ENCODE data around the gene ZNF778.

The ZNF778 gene

DNA sequence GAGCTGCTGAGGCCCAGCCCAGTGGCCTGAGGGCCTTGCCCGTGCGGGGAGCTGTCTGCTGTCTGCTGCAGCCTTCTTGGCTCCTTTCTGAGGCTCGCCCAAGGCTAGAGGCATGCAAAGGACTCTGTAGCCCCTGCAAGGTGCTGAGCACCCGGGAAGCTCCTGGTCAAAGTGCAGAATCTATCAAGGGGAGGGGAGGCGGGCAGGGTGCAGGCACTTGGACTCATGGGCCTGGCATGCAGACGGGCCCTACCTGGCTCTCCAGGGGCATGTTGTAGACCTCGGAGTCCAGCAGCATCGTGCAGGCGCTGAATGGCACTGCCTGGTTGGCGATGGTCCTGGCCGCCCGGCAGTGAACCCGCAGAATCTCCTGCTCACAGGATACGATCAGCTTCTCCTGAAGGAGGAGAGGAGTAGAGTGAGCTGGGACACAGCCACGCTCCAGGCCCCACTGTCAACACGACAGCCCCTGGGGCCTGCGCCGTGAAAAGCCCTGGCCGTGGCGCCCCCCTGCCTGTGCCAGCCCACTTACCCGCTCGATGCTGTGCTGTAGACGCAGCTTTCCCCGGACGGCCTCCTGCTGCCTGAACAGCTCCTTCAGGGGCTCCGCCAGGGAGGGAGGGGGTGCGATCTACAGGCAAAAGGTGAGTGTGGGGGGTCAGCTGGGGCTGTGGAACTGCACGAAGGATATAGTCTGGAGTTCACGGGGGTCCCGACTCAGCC lies 57.2 kb downstream of the ZNF778 start:
- no peak for DNase-seq

DNA sequence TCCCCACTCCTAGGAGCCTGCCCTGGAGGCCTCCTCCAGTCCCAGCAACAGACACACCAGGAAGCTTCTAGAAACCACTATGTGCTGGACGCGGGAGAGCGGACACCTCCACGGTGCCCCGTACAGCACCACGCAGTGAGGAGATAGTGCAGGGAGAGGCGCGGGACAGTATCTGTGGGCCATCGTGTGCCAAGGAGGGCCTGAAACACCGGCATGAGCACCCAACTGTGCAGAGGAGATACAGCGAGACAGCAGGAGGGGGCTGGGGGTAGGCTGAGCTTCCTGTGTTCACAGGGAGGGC lies 57.7 kb downstream of the ZNF778 start:
- no peak for DNase-seq

DNA sequence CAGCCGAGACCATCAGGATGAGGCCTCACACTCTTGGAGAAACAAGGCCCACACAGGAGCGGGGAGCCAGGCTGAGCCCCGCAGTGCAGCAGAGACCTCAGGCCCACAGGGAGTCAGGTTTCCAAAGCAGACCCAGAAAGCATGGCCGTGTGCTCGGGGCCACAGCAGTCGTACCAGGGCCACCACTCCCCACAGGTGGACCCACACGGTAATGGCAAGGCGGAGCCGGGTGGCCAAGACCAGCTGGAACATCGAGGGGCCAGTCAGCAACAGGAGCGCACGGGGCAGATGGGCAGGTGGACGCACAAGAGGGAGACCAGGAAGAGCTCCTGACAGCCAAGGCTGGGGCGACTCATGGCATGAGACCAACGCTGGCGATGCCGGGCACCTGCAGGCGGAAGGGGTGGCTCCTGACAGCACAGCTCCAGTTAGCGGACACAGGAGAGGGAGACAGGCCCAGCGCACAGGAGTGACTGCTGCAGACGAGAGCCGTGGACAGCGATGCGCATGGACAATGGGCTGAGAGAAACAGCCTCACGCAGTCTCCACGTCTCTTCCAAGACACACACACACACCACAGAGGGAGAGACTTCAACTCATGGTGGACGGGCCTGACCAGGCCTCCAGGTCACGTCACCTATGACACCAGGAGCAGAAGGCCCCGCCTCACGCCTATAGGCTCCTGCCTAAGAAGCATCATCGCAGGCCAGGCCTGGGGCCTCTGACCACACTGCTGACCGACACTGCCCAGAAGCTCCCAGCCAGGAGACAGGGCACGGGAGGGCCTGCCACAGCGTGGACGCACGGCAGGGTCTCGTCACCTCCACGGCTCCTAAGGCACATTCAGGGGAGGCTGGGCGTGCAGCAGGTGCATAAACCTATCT lies 58.6 kb downstream of the ZNF778 start:
- no peak for DNase-seq

DNA sequence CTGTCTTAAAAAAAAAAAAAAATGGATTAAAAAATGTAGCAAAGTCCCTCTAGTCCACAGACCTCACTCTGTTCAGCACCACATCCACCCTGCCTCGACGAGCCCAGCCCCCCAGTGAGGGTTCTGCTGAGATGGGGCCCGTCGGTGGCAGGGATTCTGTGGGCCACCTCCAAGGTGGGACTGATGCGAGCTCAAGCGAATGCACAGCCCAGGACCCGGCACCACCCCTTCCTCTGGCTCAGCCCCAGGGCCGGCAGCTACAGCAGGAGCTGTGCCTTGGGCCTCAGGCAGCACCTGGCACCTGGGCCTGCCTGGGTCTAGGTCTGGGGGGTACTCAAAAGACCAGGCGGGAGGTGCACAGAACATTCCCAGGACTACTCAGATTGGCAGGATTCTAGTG lies 59.5 kb downstream of the ZNF778 start:
- DNase-seq: no peak

DNA sequence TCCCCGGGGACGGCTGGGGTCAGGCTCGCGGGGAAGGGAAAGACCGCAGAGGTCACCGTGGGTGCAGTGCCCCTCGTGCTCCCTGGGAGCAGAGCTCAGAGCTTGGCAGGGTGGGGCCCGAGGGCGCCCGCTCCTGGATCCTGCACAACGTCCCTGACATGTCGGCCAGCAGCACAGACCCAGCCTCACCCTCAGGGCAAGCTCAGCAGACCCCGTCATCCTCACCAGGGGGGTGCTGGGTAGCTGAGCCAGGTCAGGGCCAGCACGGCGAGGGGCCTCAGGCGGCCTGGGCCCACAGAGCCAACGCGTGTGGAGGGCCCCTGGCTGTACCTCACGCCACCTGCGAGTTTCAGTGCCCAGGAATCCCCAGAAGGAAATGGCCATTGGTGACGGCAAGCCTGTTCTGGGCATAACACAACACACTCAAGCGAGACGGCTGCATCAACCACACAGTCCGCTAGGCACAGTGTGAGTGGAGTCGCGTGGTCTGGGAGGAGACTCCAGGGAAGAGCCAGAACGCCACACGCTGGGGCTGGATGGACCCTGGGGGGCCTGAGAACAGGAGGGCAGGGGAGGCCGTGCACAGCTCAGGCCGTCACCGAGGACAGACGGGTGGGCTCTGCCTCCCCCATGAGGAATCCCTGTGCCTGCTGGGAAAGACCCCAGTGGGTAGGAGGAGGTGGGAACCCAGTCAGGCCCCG lies 60.3 kb downstream of the ZNF778 start:
- no peak for DNase-seq

DNA sequence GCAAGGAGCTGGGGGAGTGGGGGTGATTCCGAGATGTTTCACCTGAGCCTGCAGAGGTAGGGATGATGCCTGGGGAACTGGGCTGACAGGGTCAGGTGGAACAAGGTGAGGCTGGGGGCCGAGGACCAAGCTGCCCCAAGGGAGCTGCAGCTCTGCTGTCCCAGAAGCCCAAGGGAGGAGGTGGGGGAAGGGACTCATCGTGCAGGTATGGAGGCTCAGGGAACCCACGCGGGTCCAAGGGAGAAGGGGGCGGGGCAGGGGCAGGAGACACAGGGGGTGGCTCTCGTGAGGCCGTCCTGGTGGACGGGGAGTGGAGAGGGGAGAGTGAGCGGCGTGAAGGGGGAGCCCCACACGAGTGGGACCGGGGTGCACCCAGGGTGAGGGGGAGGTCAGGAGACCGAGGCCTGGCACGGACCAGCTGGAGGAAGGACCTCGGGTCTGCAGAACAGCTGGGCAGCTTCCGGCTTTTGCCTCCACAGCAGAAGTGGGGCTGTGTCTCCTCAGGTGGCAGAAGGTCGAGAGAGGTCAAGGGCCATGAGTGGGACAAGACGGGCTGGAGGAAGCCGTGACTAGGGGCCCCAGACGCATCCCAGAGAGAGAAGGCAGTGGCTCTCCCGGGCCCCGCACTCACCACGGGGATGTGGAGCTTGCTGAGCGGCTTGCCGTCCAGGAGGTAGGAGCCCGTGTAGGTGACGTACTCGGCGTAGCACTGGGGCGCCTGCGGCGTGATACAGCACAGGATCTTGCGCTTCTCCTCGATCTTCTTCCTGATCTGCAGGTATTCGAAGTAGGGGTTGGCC lies 61.1 kb downstream of the ZNF778 start:
- no peak for DNase-seq

DNA sequence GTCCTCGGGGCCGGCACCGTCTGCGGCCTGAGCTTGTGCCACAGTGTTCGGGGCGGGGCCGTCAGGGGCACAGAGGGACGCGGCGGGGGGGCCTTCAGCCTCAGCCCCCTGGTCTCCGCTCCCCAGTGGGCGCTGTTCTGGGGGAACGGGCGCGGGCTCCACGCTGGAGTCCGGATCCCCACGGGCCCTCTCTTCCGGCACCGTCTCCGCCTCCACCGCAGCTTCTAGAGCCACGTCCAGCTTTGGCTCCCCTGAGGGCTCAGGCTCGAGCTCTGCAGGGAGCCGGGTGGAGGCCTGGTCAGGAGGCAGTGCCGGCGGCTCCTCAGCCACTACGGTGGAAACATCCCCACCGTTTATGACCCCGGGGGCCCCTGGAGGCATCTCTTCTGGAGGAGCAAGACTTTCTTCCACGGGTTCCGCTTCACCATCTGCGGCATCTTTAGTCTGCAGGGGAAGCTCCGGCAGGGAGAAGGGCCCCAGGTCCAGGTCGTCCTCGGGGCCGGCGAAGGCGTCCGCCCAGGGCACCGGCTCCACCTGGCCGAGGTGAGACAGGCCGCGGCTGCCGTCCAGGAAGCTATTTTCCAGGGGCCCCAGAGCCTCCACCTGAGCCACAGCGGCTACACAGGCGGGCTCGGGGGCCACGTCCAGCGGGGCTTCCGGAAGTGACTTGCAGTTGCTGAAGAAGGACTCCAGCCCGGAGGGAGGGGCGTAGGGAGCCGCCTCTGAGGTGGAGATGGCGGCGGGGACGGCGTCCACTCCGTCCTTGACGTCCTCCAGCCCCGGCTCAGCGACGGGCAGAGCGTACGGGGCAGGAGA lies 62.4 kb downstream of the ZNF778 start:
- no peak for DNase-seq

DNA sequence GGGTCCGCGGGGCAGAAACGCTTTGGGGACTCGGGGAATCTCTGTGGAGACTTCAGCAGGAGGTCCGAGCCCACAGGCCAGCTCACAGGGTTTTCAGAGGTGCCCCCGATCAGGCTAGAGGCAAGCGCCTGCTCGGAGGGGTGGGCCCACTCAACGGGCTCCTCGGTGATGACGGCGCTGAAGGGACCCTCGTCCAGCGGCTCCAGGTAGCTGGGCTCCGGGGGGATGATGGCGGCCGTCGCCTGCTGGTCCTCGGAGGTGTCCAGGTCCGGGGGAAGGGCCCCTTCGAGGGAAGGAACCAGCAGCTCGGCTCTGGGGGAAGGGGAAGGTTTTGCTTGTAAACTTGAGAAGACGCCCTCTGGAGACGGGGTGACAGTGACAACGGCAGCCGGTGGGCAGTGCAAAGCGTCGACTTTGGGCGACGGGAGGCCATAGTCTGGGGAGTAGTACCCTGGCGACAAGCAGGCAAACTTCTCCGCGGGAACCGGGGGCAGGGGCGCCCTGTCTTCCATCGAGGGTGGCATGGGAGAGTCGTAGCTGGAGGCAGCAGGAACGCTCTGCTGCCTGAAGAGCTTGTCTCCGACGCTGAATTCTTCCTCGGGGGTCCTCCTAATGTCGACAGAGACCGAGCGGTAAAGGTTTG lies 63.2 kb downstream of the ZNF778 start:
- no peak for DNase-seq

DNA sequence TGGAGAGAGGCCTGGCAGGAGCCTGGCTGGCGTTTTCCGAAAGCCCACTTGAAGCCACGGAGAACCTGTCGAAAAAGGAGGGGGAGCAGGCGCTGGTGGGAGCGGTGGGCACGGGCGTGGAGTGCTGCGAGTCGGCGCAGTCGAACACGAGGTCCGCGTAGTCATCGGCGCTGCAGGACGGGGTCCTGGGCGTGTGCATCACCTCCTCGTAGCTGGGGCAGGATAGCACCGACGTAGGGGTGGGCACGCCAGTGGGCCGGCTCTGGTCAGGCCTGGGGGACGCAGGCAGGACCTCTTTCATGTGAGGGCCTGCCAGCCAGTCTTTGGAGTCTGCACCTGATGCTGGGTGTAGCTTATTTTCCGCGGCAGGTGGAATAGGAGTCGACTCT lies 63.7 kb downstream of the ZNF778 start:
- DNase-seq: no peak

DNA sequence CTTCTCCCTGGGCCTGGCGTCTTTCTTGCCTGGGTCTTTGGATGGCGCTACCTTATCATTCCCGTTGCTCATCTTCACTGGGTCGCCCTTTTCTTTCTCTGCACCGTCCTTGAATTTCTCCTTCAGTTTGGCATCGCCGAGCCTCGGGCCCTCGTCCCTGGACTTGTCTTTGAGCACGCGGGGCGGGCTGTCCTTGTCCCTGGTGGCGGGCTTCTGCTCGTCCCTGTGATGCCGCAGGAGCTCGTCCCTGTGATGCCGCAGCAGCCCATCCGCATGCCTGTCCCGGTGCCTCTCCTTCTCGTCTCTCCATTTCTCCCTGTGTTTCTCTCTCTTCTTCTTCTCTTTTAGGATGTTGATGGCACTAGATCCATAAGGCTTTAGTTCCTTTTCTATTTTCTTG lies 64.3 kb downstream of the ZNF778 start:
- no peak for DNase-seq

DNA sequence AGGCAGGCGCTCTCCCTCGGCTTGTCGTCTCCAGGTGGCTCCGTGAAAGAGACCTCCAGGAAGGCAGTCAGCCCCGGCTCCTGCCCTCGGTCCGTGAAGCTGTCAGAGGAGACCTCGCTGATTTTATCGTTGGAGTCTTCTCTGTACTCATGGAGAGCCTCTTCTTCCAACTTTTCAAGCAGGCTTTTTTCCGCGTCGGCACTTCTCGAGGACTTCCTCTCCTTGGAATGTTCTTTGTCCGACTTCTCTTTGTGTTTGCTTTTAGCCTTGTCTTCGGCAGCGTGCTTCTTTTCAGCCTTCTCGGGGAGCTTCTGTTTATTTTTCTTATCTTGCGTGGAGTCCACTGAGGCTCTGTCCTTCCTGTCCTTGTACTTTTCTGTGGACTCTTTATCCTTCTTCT lies 65.0 kb downstream of the ZNF778 start:
- DNase-seq: no peak

DNA sequence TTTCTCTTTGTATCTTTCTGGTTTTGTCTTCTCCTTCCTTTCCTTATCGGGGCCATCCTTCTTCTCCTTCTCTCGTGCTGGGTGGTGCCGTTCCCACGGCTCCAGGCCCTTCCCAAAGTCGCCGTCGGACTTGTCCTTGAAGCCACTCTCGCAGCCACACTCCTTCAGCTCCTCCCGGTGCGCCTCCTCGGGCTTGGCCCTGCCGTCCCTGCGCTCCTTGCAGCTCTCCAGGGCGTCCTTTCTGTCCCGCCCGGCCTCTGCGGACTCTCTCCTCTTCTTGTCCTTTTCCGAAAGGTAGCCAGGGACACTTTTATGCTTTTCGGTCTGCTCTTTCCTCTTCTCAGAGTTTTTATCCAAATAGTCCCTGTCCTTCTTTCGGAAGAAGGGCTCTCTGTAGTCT lies 65.9 kb downstream of the ZNF778 start:
- DNase-seq: no peak

DNA sequence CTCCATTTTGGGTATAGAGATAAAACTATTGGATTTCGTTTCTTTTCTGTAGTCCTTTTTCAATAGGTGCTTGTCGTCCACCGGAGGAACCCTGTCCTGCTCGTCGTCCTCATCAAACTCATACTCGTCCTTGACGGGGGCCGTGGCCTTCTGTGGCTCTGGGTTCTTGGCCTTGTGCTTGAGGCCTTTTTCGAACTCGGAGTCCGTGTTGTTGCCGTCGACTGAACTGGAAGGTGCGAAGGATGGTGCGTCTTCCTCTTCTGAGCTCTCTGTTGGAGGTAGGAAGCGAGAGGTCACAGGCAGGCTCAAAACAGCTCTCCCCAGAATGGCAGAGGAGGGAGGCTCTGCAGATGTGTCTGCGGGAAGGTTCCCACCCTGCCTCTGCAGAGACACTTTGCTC lies 67.9 kb downstream of the ZNF778 start:
- no peak for DNase-seq

DNA sequence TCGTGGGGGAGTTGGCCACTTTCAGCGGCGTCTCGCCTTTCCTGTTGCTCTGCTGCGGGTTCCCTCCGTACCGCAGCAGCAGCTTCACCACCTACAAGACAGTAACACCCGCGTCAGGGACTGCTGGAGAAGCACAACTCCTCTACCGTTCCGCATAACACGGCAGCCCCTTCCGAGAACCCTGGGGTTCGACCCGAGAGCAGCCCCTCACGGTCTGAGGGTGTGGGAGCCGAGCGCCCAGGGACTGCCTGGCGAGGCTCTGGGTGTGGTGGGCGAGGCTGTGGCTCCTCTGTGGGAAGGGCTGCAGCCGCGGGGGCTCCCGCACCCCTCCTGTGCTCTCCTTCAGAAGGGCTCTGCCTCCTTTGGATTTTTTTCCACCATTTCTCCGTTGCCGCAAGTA lies 68.6 kb downstream of the ZNF778 start:
- no peak for DNase-seq
